Measurements from ENCODE around the gene PUS10. TPM values are rescaled to one million over a fixed set of nuclear protein-coding genes. Genes with fewer than 3 reads are reported as not detected.

The PUS10 gene
- polyA plus RNA-seq, 1 experiment: 10.2 TPM

- TF ChIP-seq CTCF (IDR thresholded peaks at IDR 0.05; ENCODE audit: low read depth, low read length): no peak
- no peaks in the 10 kb centered on the region for H3K27me3 ChIP-seq (ENCODE audit: control insufficient read depth, insufficient read depth, low read length)
- POLR2A ChIA-PET: no interaction called here
- CTCF ChIA-PET: no interaction called here
- no peak overlapping the region for H3K27ac ChIP-seq (ENCODE audit: low read depth, low read length)
- H3K9me3 ChIP-seq (ENCODE audit: control insufficient read depth, insufficient read depth, low read length): no peaks in the 10 kb centered on the region; the same call in 1 of the 2 replicates
- no peak for DNase-seq (ENCODE audit: low read depth, low spot score)
- no peak overlapping the region for H3K4me3 ChIP-seq (ENCODE audit: low read depth, low read length)
These were observed 69.0 kb downstream of the PUS10 start for GRCh38 chr2:60948926-60949579.

- no peak for DNase-seq (ENCODE audit: low read depth, low spot score)
- no peak for TF ChIP-seq CTCF (IDR thresholded peaks at IDR 0.05; ENCODE audit: low read depth, low read length)
- ChIA-PET CTCF (no interaction called here), POLR2A (no interaction called here)
- no peak overlapping the region for H3K4me3 ChIP-seq (ENCODE audit: low read depth, low read length)
- H3K27ac ChIP-seq (ENCODE audit: low read depth, low read length): no peak overlapping the region
- no peaks in the 10 kb centered on the region for H3K27me3 ChIP-seq (ENCODE audit: control insufficient read depth, insufficient read depth, low read length)
- H3K9me3 ChIP-seq (ENCODE audit: control insufficient read depth, insufficient read depth, low read length): no peaks in the 10 kb centered on the region; the same call in 1 of the 2 replicates
These were observed 69.9 kb downstream of the PUS10 start for GRCh38 chr2:60948161-60948560.

GRCh38 chr2:60947056-60947455, 71.0 kb downstream of the PUS10 start:
- POLR2A ChIA-PET: no interaction called here
- TF ChIP-seq CTCF (IDR thresholded peaks at IDR 0.05; ENCODE audit: low read depth, low read length): no peak
- DNase-seq (ENCODE audit: low read depth, low spot score): no peak
- Histone ChIP-seq H3K9me3 (ENCODE audit: control insufficient read depth, insufficient read depth, low read length) (no peaks in the 10 kb centered on the region; the same call in 1 of the 2 replicates), H3K27ac (ENCODE audit: low read depth, low read length) (no peak overlapping the region), H3K4me3 (ENCODE audit: low read depth, low read length) (no peak overlapping the region), H3K27me3 (ENCODE audit: control insufficient read depth, insufficient read depth, low read length) (no peaks in the 10 kb centered on the region)
- CTCF ChIA-PET: no interaction called here

GRCh38 chr2:60945341-60945740, 72.7 kb downstream of the PUS10 start:
- H3K9me3 ChIP-seq (ENCODE audit: control insufficient read depth, insufficient read depth, low read length): no peaks in the 10 kb centered on the region; the same call in 1 of the 2 replicates
- no peak overlapping the region for H3K4me3 ChIP-seq (ENCODE audit: low read depth, low read length)
- ChIA-PET CTCF (no interaction called here), POLR2A (no interaction called here)
- no peak for TF ChIP-seq CTCF (IDR thresholded peaks at IDR 0.05; ENCODE audit: low read depth, low read length)
- H3K27ac ChIP-seq (ENCODE audit: low read depth, low read length): no peak overlapping the region
- DNase-seq (ENCODE audit: low read depth, low spot score): no peak
- no peaks in the 10 kb centered on the region for H3K27me3 ChIP-seq (ENCODE audit: control insufficient read depth, insufficient read depth, low read length)

- no peak overlapping the region for H3K4me3 ChIP-seq (ENCODE audit: low read depth, low read length)
- CTCF ChIA-PET: no interaction called here
- no peak for TF ChIP-seq CTCF (IDR thresholded peaks at IDR 0.05; ENCODE audit: low read depth, low read length)
- POLR2A ChIA-PET: no interaction called here
- DNase-seq (ENCODE audit: low read depth, low spot score): no peak
- no peaks in the 10 kb centered on the region for H3K9me3 ChIP-seq (ENCODE audit: control insufficient read depth, insufficient read depth, low read length)
- no peaks in the 10 kb centered on the region for H3K27me3 ChIP-seq (ENCODE audit: control insufficient read depth, insufficient read depth, low read length)
- no peak overlapping the region for H3K27ac ChIP-seq (ENCODE audit: low read depth, low read length)
These were observed 78.4 kb downstream of the PUS10 start for GRCh38 chr2:60939622-60940021.
